Caco-2 (cell line): ENCODE results near the gene THSD7A. TPM values are rescaled to one million over a fixed set of nuclear protein-coding genes. Genes with fewer than 3 reads are reported as not detected.

Source experiments
- BruUV-seq: library from RNA; stranded (reverse); fragments of 400-500 nt; replicated peaks from 2 replicates; lab custom pipeline; 2021; lab: Mats Ljungman, UMichigan
- CTCF ChIA-PET: fragments of 300-600 bp; sonication (Branson Sonifier 250); formaldehyde crosslinking; loops from one replicate; lab custom pipeline; 2022; ENCODE audit warnings: antibody characterized with exemption; lab: Charles Lee
- POLR2A ChIA-PET: fragments of 300-600 bp; sonication (Branson Sonifier 250); formaldehyde crosslinking; loops from one replicate; lab custom pipeline; 2022; ENCODE audit warnings: antibody characterized with exemption; lab: Charles Lee
- DNase-seq, 2 experiments: peaks; one replicate each; pipeline versions ENCODE4 v3.0.0 to v3.0.0-alpha.2; 2020 to 2022
- H3K27me3 ChIP-seq: replicated peaks from 2 replicates; pipeline ENCODE4 v1.6.0; 2011; ENCODE audit warnings: low read length; ENCODE audit not compliant: control insufficient read depth, insufficient read depth
- H3K36me3 ChIP-seq: 2 replicates; pipeline ENCODE4 v1.5.1; 2011; ENCODE audit warnings: low read length; ENCODE audit not compliant: control insufficient read depth, insufficient read depth
- H3K4me1 ChIP-seq: fragments of 250-450 bp; sonication (Bioruptor Pico); 2 replicates; pipeline ENCODE4 v1.5.1; 2020; ENCODE audit warnings: mild to moderate bottlenecking
- H3K4me3 ChIP-seq: 2 replicates; pipeline ENCODE4 v1.5.1; 2011; ENCODE audit warnings: low read depth, mild to moderate bottlenecking, control low read depth, low read length
- H3K9me3 ChIP-seq: fragments of 250-450 bp; sonication (Bioruptor Pico); 2 replicates; pipeline ENCODE4 v1.5.1; 2020; ENCODE audit warnings: mild to moderate bottlenecking, moderate library complexity
- H3K27ac Mint-ChIP-seq: one replicate; pipeline ENCODE4 v1.8.0; 2022; ENCODE audit warnings: mixed read lengths; ENCODE audit not compliant: unreplicated experiment
- H3K27me3 Mint-ChIP-seq: one replicate; pipeline ENCODE4 v1.8.0; 2022; ENCODE audit warnings: mixed read lengths; ENCODE audit not compliant: insufficient read depth, unreplicated experiment
- H3K36me3 Mint-ChIP-seq: one replicate; pipeline ENCODE4 v1.8.0; 2022; ENCODE audit warnings: mild to moderate bottlenecking, mixed read lengths; ENCODE audit not compliant: insufficient read depth, unreplicated experiment
- H3K4me1 Mint-ChIP-seq: one replicate; pipeline ENCODE4 v1.8.0; 2022; ENCODE audit warnings: low read depth, mixed read lengths; ENCODE audit not compliant: unreplicated experiment
- H3K4me3 Mint-ChIP-seq: one replicate; pipeline ENCODE4 v1.8.0; 2022; ENCODE audit warnings: mild to moderate bottlenecking, moderate library complexity, mixed read lengths; ENCODE audit not compliant: unreplicated experiment
- H3K9me3 Mint-ChIP-seq: one replicate; pipeline ENCODE4 v1.8.0; 2022; ENCODE audit warnings: mixed read lengths; ENCODE audit not compliant: unreplicated experiment
- CTCF ChIP-seq, 2 experiments: fragments of 200-600 bp in 1 of 2; IDR thresholded peaks; 1 replicate in 1 of 2; 2 replicates in 1 of 2; pipeline versions ENCODE4 v1.5.1 to v1.8.0; 2011 to 2022; ENCODE audit warnings: antibody characterized with exemption in 1 of 2, control low read depth in 1 of 2, inconsistent platforms in 1 of 2, low read depth in 1 of 2, low read length in 1 of 2, mild to moderate bottlenecking in 1 of 2, moderate library complexity in 1 of 2; ENCODE audit not compliant: insufficient read depth in 1 of 2, severe bottlenecking in 1 of 2, unreplicated experiment in 1 of 2
- intact Hi-C: fragments of 100-400 bp; cut with micrococcal nuclease; formaldehyde crosslinking; loops from one replicate; pipeline ENCODE4 v1.10.0; 2022; ENCODE audit not compliant: unreplicated experiment
- total RNA-seq: library from RNA; stranded (reverse); gene quantifications from 2 replicates; pipeline ENCODE4 v1.2.3, GENCODE V29; 2022

The THSD7A gene
- total RNA-seq, 1 experiment from 2014 or later: 0.05 TPM

DNA sequence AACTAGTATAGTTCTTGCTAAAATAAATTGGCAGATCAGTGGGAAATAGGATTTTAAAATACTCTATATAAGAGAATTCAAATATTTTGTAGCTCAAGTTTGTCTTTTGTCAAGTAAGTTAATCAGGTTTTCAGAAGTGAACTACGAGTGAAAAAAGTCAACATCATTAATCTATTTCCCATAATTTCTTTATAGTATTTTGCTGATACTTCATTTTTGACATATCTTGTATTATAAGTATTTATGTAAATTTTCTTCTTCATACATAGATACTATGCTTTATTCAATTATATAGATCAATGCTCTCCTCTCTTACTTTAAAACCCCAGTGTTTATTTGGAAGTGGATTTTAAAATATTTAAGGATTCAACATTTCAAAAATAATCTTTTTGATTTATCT lies 360.7 kb downstream of the THSD7A start:
- no TSS peak for BruUV-seq
- ChIA-PET CTCF (no interaction called here), POLR2A (no interaction called here)
- no peaks in the 10 kb centered on the region for H3K36me3 ChIP-seq
- Mint-ChIP-seq H3K4me3 (no peak overlapping the region), H3K9me3 (no peaks in the 10 kb centered on the region), H3K27ac (no peak overlapping the region), H3K27me3 (no peaks in the 10 kb centered on the region), H3K36me3 (no peaks in the 10 kb centered on the region), H3K4me1 (no peaks in the 10 kb centered on the region)
- H3K4me1 ChIP-seq: no peaks in the 10 kb centered on the region
- no peaks in the 10 kb centered on the region for H3K9me3 ChIP-seq
- DNase-seq: no peak
- intact Hi-C loops: loop anchor here (10.0 kb wide), 1 partner anchor 96 kb away; no protein-coding TSS in a partner anchor
- H3K27me3 ChIP-seq: no peaks in the 10 kb centered on the region
- TF ChIP-seq CTCF (IDR thresholded peaks at IDR 0.05; ENCODE audit: insufficient read depth in 1 of 2, low read depth in 1 of 2, low read length in 1 of 2, severe bottlenecking in 1 of 2, unreplicated experiment in 1 of 2): no peak
- H3K4me3 ChIP-seq: no peak overlapping the region

- H3K27me3 ChIP-seq: no peaks in the 10 kb centered on the region
- no peak overlapping the region for H3K27ac Mint-ChIP-seq
- H3K36me3 ChIP-seq: no peaks in the 10 kb centered on the region
- no peaks in the 10 kb centered on the region for H3K4me1 Mint-ChIP-seq
- POLR2A ChIA-PET: no interaction called here
- no peaks in the 10 kb centered on the region for H3K36me3 Mint-ChIP-seq
- no peak for TF ChIP-seq CTCF (IDR thresholded peaks at IDR 0.05; ENCODE audit: insufficient read depth in 1 of 2, low read depth in 1 of 2, low read length in 1 of 2, severe bottlenecking in 1 of 2, unreplicated experiment in 1 of 2)
- no peaks in the 10 kb centered on the region for H3K4me1 ChIP-seq
- intact Hi-C loops: no loop called here
- H3K9me3 ChIP-seq: no peaks in the 10 kb centered on the region
- no peak overlapping the region for H3K4me3 Mint-ChIP-seq
- no TSS peak for BruUV-seq
- DNase-seq: no peak
- H3K4me3 ChIP-seq: no peak overlapping the region
- no peaks in the 10 kb centered on the region for H3K9me3 Mint-ChIP-seq
- no peaks in the 10 kb centered on the region for H3K27me3 Mint-ChIP-seq
- CTCF ChIA-PET: no interaction called here
Measured at GRCh38 chr7:11469028-11469745, 362.8 kb downstream of the THSD7A start.

DNA sequence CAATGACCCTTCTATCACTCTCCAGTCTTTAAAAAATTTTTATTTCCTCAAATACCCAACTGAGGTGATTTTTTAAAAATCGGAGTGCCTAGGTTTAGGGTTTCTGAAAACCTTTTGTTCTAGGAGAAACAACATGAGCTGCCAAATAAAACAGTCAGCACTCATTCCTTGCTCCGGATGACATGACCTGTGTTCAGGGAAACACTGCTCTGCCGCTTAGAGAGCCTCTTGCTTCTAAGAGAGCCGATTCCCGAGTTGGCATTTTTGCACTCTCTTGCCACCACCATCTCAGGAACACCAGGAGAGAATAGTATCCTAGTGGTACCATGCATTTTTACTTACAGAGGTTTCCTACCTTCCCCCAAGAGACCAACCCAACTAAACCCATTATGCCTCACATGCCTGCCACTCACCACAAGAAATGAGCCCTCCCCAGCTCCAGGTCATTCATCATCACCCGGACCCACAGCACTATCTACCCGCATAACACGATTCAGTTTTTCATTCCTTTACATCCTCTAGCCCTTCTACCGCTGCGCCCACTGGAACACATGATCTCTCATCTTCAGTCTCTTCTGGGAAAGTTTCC lies 365.4 kb downstream of the THSD7A start:
- no peaks in the 10 kb centered on the region for H3K36me3 Mint-ChIP-seq
- H3K4me3 Mint-ChIP-seq: no peak overlapping the region
- no peaks in the 10 kb centered on the region for H3K27me3 Mint-ChIP-seq
- POLR2A ChIA-PET: no interaction called here
- no peaks in the 10 kb centered on the region for H3K4me1 Mint-ChIP-seq
- Histone ChIP-seq H3K36me3 (no peaks in the 10 kb centered on the region), H3K9me3 (no peaks in the 10 kb centered on the region), H3K4me1 (no peaks in the 10 kb centered on the region), H3K27me3 (no peaks in the 10 kb centered on the region), H3K4me3 (no peak overlapping the region)
- CTCF ChIA-PET: no interaction called here
- no peak overlapping the region for H3K27ac Mint-ChIP-seq
- DNase-seq: no peak
- no TSS peak for BruUV-seq
- no peak for TF ChIP-seq CTCF (IDR thresholded peaks at IDR 0.05; ENCODE audit: insufficient read depth in 1 of 2, low read depth in 1 of 2, low read length in 1 of 2, severe bottlenecking in 1 of 2, unreplicated experiment in 1 of 2)
- intact Hi-C loops: no loop called here
- no peaks in the 10 kb centered on the region for H3K9me3 Mint-ChIP-seq
